SK-N-SH treated with all-trans-retinoic acid at 6 μM for 48 hours (cell line): ENCODE results near the gene SCIN.
"Not testable (repeated sequence)": the region's sequence is repeated elsewhere in the genome, so short reads cannot be mapped to it uniquely, and the experiment has no call there.

Source experiments
- ATAC-seq: fragments of 200-7000 bp; cut with Tn5 transposase; 3 replicates; pipeline ENCODE4 v1.9.1; 2020; ENCODE audit warnings: mild to moderate bottlenecking, moderate library complexity
- ARNTL ChIP-seq: fragments of 450-650 bp; formaldehyde crosslinking; IDR thresholded peaks from 2 replicates; pipeline ENCODE4 v1.5.0; 2020; ENCODE audit warnings: low read depth, mild to moderate bottlenecking, moderate library complexity, borderline replicate concordance
- BACH2 ChIP-seq: fragments of 250-450 bp; sonication (Bioruptor Pico); IDR thresholded peaks from 2 replicates; pipeline ENCODE4 v1.9.0; 2021; ENCODE audit warnings: mild to moderate bottlenecking, borderline replicate concordance
- CREB5 ChIP-seq: fragments of 250-450 bp; sonication (Bioruptor Pico); IDR thresholded peaks from 2 replicates; pipeline ENCODE4 v1.5.1; 2020; ENCODE audit warnings: low read depth, mild to moderate bottlenecking, moderate library complexity
- CSDC2 ChIP-seq: fragments of 250-450 bp; sonication (Bioruptor Pico); IDR thresholded peaks from 2 replicates; pipeline ENCODE4 v1.5.0; 2020; ENCODE audit warnings: mild to moderate bottlenecking, moderate library complexity
- CSRNP3 ChIP-seq: fragments of 250-450 bp; sonication (Bioruptor Pico); IDR thresholded peaks from 2 replicates; pipeline ENCODE4 v1.5.1; 2021; ENCODE audit warnings: mild to moderate bottlenecking, moderate library complexity
- ESRRG ChIP-seq: fragments of 250-450 bp; sonication (Bioruptor Pico); IDR thresholded peaks from 2 replicates; pipeline ENCODE4 v1.6.1; 2021; ENCODE audit warnings: mild to moderate bottlenecking
- GLIS3 ChIP-seq: fragments of 250-450 bp; sonication (Bioruptor Pico); IDR thresholded peaks from 2 replicates; pipeline ENCODE4 v1.5.0; 2020; ENCODE audit warnings: mild to moderate bottlenecking, moderate library complexity
- ISL1 ChIP-seq: fragments of 250-450 bp; sonication (Bioruptor Pico); IDR thresholded peaks from 2 replicates; pipeline ENCODE4 v2.1.2; 2022; ENCODE audit warnings: mild to moderate bottlenecking, moderate library complexity
- OSR1 ChIP-seq: fragments of 250-450 bp; sonication (Bioruptor Pico); IDR thresholded peaks from 2 replicates; pipeline ENCODE4 v1.8.0; 2022; ENCODE audit warnings: moderate library complexity, mild to moderate bottlenecking, inconsistent platforms
- PATZ1 ChIP-seq: fragments of 250-450 bp; sonication (Bioruptor Pico); IDR thresholded peaks from 2 replicates; pipeline ENCODE4 v1.8.0; 2020; ENCODE audit warnings: mild to moderate bottlenecking, moderate library complexity, borderline replicate concordance
- PPARA ChIP-seq: fragments of 250-450 bp; sonication (Bioruptor Pico); IDR thresholded peaks from 2 replicates; pipeline ENCODE4 v1.5.0; 2020; ENCODE audit warnings: mild to moderate bottlenecking, borderline replicate concordance
- SNAI2 ChIP-seq: fragments of 250-450 bp; sonication (Bioruptor Pico); IDR thresholded peaks from 2 replicates; pipeline ENCODE4 v1.5.0; 2020; ENCODE audit warnings: mild to moderate bottlenecking, moderate library complexity
- TCF4 ChIP-seq: fragments of 250-450 bp; sonication (Bioruptor Pico); IDR thresholded peaks from 2 replicates; pipeline ENCODE4 v1.8.0; 2021; ENCODE audit warnings: mild to moderate bottlenecking, moderate library complexity, borderline replicate concordance
- TOX ChIP-seq: fragments of 250-450 bp; sonication (Bioruptor Pico); IDR thresholded peaks from 2 replicates; pipeline ENCODE4 v1.8.0; 2021; ENCODE audit warnings: mild to moderate bottlenecking, moderate library complexity, borderline replicate concordance
- TSHZ2 ChIP-seq: fragments of 250-450 bp; sonication (Bioruptor Pico); IDR thresholded peaks from 2 replicates; pipeline ENCODE4 v1.5.0; 2020; ENCODE audit warnings: mild to moderate bottlenecking, moderate library complexity
- ZC3H10 ChIP-seq: fragments of 250-450 bp; sonication (Bioruptor Pico); IDR thresholded peaks from 2 replicates; pipeline ENCODE4 v1.5.1; 2021; ENCODE audit warnings: mild to moderate bottlenecking, moderate library complexity
- ZFP3 ChIP-seq: fragments of 250-450 bp; sonication (Bioruptor Pico); IDR thresholded peaks from 2 replicates; pipeline ENCODE4 v1.5.0; 2020; ENCODE audit warnings: mild to moderate bottlenecking, moderate library complexity
- ZFP30 ChIP-seq: fragments of 450-650 bp; formaldehyde crosslinking; IDR thresholded peaks from 2 replicates; pipeline ENCODE4 v1.5.0; 2022; ENCODE audit warnings: mild to moderate bottlenecking, moderate library complexity
- ZNF565 ChIP-seq: fragments of 450-650 bp; formaldehyde crosslinking; conservative IDR thresholded peaks from 2 replicates; pipeline ENCODE4 v1.5.0; 2020; ENCODE audit warnings: low read depth, mild to moderate bottlenecking, moderate library complexity

Gene SCIN

GRCh38 chr7:12570534-12571461 lies at the start of gene SCIN:
TSS of gene SCIN (plus strand) at chr7:12570720. CDS start at chr7:12570787, 67 bp downstream.
- TF ChIP-seq TOX: no peak
- no peak for TF ChIP-seq ZFP30
- TF ChIP-seq ISL1: no peak
- TF ChIP-seq CREB5: no peak
- no peak for TF ChIP-seq ESRRG (CRISPR knock-in tag)
- no peak for TF ChIP-seq BACH2
- TF ChIP-seq CSDC2 (CRISPR knock-in tag): no peak
- no peak for TF ChIP-seq ZFP3 (CRISPR knock-in tag)
- TF ChIP-seq PATZ1 (CRISPR knock-in tag): no peak
- peak; percentile 77 for ATAC-seq

GRCh38 chr7:12524794-12525386 lies 45.6 kb upstream of the SCIN start:
- ATAC-seq: peak; percentile 77
- TF ChIP-seq ARNTL (CRISPR knock-in tag): no peak
- TF ChIP-seq OSR1: no peak
- no peak for TF ChIP-seq ISL1
- no peak for TF ChIP-seq BACH2
- TF ChIP-seq ZNF565: no peak
- TF ChIP-seq ZC3H10 (CRISPR knock-in tag): no peak
- no peak for TF ChIP-seq TCF4

GRCh38 chr7:12526693-12527092 lies 43.8 kb upstream of the SCIN start:
- not testable (repeated sequence) for ATAC-seq

GRCh38 chr7:12527670-12528069 lies 42.9 kb upstream of the SCIN start:
- not testable (repeated sequence) for ATAC-seq

- TF ChIP-seq ESRRG (CRISPR knock-in tag): no peak
- TF ChIP-seq CREB5: no peak
- TF ChIP-seq OSR1: no peak
- no peak for TF ChIP-seq SNAI2 (CRISPR knock-in tag)
- no peak for TF ChIP-seq GLIS3
- TF ChIP-seq PATZ1 (CRISPR knock-in tag): no peak
- no peak for ATAC-seq
Observed at GRCh38 chr7:12529971-12530710, 40.4 kb upstream of the SCIN start.

- ATAC-seq: no peak
- TF ChIP-seq TSHZ2 (CRISPR knock-in tag) (no peak), CSRNP3 (CRISPR knock-in tag) (no peak), TCF4 (no peak), GLIS3 (no peak), ARNTL (CRISPR knock-in tag) (no peak), PPARA (CRISPR knock-in tag) (no peak), SNAI2 (CRISPR knock-in tag) (no peak)
Observed at GRCh38 chr7:12531784-12532183, 38.7 kb upstream of the SCIN start.
